ENCODE measurements around the gene PRSS1.

The PRSS1 gene

DNA sequence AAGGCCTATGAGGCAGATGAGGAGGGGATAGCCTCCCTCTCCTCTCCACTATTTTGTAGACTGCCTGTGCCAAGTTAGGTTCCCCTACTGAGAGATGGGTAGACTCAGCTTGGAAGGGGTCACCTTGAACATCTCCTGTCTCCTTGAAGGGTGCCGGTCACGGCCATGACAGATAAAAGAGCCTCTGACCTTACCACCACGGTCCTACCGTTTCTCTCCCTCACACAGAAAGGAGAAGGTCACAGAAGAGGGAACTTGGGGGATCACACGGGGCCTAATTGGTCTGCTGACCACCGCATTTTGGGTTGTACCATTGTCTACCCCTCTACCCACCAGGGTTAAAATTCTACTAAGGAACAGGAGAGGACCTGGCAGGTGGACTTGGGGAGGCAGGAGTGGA is 38.5 kb downstream of the PRSS1 start:
- no peaks in the 10 kb centered on the region for H3K9me3 ChIP-seq (ENCODE audit: insufficient read depth, low read length, severe bottlenecking)
- TF ChIP-seq, protein P1, sequence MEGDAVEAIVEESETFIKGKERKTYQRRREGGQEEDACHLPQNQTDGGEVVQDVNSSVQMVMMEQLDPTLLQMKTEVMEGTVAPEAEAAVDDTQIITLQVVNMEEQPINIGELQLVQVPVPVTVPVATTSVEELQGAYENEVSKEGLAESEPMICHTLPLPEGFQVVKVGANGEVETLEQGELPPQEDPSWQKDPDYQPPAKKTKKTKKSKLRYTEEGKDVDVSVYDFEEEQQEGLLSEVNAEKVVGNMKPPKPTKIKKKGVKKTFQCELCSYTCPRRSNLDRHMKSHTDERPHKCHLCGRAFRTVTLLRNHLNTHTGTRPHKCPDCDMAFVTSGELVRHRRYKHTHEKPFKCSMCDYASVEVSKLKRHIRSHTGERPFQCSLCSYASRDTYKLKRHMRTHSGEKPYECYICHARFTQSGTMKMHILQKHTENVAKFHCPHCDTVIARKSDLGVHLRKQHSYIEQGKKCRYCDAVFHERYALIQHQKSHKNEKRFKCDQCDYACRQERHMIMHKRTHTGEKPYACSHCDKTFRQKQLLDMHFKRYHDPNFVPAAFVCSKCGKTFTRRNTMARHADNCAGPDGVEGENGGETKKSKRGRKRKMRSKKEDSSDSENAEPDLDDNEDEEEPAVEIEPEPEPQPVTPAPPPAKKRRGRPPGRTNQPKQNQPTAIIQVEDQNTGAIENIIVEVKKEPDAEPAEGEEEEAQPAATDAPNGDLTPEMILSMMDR (IDR thresholded peaks at IDR 0.05; ENCODE audit: borderline replicate concordance, extremely low read depth, low read length, poor library complexity, severe bottlenecking): no peak
- no peak for TF ChIP-seq EZH2 (IDR thresholded peaks at IDR 0.05; ENCODE audit: borderline replicate concordance, low read depth, low read length, severe bottlenecking)
- H3K4me3 ChIP-seq (ENCODE audit: low read depth in 1 of 2, low read length in 2 of 2): peak overlapping the region; percentile 59 to 77
- H3K79me2 ChIP-seq (ENCODE audit: insufficient read depth, low read length): peaks cover 60% of the 10 kb centered on the region
- peaks cover 60% of the 10 kb centered on the region for H3K36me3 ChIP-seq (ENCODE audit: insufficient read depth, low read length)
- no peaks in the 10 kb centered on the region for H4K20me1 ChIP-seq (ENCODE audit: insufficient read depth, low read length)
- ATAC-seq (ENCODE audit: insufficient read depth, low read depth) (peak; percentile 16), DNase-seq (peak; percentile 49)
- H3K9ac ChIP-seq (ENCODE audit: low read depth, low read length): peak overlapping the region; percentile 99
- no peak overlapping the region for H2AFZ ChIP-seq (ENCODE audit: low read depth, low read length)
- peak overlapping the region; percentile 97 for H3K27ac ChIP-seq (ENCODE audit: low read length)
- peak overlapping the region; percentile 69 for H3K4me2 ChIP-seq (ENCODE audit: insufficient read depth, low read length)
- peaks cover 24% of the 10 kb centered on the region for H3K4me1 ChIP-seq (ENCODE audit: insufficient read depth, low read length)
- no peaks in the 10 kb centered on the region for H3K27me3 ChIP-seq (ENCODE audit: insufficient read depth, low read length, poor library complexity)

DNA sequence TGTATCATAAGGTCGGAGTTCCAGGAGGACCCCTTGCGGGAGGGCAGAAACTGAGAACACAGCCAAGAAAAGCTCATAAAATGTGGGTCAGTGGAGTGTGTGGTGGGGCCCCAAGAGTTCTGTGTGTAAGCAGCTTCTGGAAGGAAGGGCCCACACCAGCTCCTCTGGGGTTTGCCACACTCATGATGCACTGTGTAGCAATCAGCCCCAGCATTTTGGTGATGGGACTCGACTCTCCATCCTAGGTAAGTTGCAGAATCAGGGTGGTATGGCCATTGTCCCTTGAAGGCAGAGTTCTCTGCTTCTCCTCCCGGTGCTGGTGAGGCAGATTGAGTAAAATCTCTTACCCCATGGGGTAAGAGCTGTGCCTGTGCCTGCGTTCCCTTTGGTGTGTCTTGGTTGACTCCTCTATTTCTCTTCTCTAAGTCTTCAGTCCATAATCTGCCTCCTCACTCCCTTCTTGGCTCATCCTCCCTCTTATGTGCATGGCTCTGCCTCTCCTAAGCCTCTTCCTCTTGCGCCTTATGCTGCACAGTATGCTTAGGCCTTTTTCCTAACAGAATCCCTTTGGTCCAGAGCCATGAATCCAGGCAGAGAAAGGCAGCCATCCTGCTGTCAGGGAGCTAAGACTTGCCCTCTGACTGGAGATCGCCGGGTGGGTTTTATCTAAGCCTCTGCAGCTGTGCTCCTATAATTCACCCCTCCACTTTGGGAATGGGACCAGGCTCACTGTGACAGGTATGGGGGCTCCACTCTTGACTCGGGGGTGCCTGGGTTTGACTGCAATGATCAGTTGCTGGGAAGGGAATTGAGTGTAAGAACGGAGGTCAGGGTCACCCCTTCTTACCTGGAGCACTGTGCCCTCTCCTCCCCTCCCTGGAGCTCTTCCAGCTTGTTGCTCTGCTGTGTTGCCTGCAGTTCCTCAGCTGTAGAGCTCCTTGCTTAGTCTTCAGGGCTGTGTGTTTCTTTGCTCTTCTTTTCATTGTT is 39.3 kb downstream of the PRSS1 start:
- Histone ChIP-seq H3K9ac (ENCODE audit: low read depth, low read length) (peak overlapping the region; percentile 99), H3K27me3 (ENCODE audit: insufficient read depth, low read length, poor library complexity) (no peaks in the 10 kb centered on the region), H3K4me2 (ENCODE audit: insufficient read depth, low read length) (peak overlapping the region; percentile 69), H3K4me1 (ENCODE audit: insufficient read depth, low read length) (peaks cover 32% of the 10 kb centered on the region), H3K27ac (ENCODE audit: low read length) (peak overlapping the region; percentile 97), H3K79me2 (ENCODE audit: insufficient read depth, low read length) (peaks cover 66% of the 10 kb centered on the region), H3K9me3 (ENCODE audit: insufficient read depth, low read length, severe bottlenecking) (no peaks in the 10 kb centered on the region), H2AFZ (ENCODE audit: low read depth, low read length) (no peak overlapping the region), H3K36me3 (ENCODE audit: insufficient read depth, low read length) (peaks cover 68% of the 10 kb centered on the region), H3K4me3 (ENCODE audit: low read depth in 1 of 2, low read length in 2 of 2) (peak overlapping the region; percentile 59 to 77), H4K20me1 (ENCODE audit: insufficient read depth, low read length) (no peaks in the 10 kb centered on the region)
- peak; percentile 24 for ATAC-seq (ENCODE audit: insufficient read depth, low read depth)
- DNase-seq: peak; percentile 53
- no peak for TF ChIP-seq EZH2 (IDR thresholded peaks at IDR 0.05; ENCODE audit: borderline replicate concordance, low read depth, low read length, severe bottlenecking)
- TF ChIP-seq, protein P1 (IDR thresholded peaks at IDR 0.05; ENCODE audit: borderline replicate concordance, extremely low read depth, low read length, poor library complexity, severe bottlenecking): no peak

DNA sequence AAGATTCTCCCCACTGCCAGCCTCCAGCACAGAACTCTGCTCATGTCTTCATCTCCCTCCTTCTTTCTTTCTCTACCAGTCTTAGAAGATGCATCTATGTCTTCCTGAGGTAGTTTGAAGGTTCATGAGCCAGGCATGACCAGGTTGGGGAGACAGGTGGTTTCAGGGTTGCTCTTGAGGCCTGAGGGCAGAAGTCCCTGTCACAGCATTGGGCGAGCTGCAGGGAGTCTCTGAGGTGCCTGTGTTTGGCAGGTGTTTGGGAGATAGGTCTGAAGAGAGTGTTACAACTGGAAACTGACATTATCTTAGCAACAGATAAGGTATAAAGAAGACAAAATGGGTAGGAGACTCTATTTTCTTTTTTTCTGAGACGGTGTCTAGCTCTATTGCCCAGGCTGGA is 40.2 kb downstream of the PRSS1 start:
- TF ChIP-seq, protein P1 (IDR thresholded peaks at IDR 0.05; ENCODE audit: borderline replicate concordance, extremely low read depth, low read length, poor library complexity, severe bottlenecking): no peak
- TF ChIP-seq EZH2 (IDR thresholded peaks at IDR 0.05; ENCODE audit: borderline replicate concordance, low read depth, low read length, severe bottlenecking): no peak
- H3K9ac ChIP-seq (ENCODE audit: low read depth, low read length): peak overlapping the region; percentile 99
- peak; percentile 49 for DNase-seq
- ATAC-seq (ENCODE audit: insufficient read depth, low read depth): peak; percentile 16; the same call in 2 of the 3 replicates
- H3K4me1 ChIP-seq (ENCODE audit: insufficient read depth, low read length): peaks cover 41% of the 10 kb centered on the region
- peak overlapping the region; percentile 69 for H3K4me2 ChIP-seq (ENCODE audit: insufficient read depth, low read length)
- no peak overlapping the region for H2AFZ ChIP-seq (ENCODE audit: low read depth, low read length)
- H3K9me3 ChIP-seq (ENCODE audit: insufficient read depth, low read length, severe bottlenecking): no peaks in the 10 kb centered on the region
- H3K27ac ChIP-seq (ENCODE audit: low read length): peak overlapping the region; percentile 97
- H3K79me2 ChIP-seq (ENCODE audit: insufficient read depth, low read length): peaks cover 71% of the 10 kb centered on the region
- no peaks in the 10 kb centered on the region for H3K27me3 ChIP-seq (ENCODE audit: insufficient read depth, low read length, poor library complexity)
- no peaks in the 10 kb centered on the region for H4K20me1 ChIP-seq (ENCODE audit: insufficient read depth, low read length)
- peak overlapping the region; percentile 59 to 77 for H3K4me3 ChIP-seq (ENCODE audit: low read depth in 1 of 2, low read length in 2 of 2)
- peaks cover 68% of the 10 kb centered on the region for H3K36me3 ChIP-seq (ENCODE audit: insufficient read depth, low read length)
